ENCODE results near the gene TMC8. TPM values are rescaled to one million over a fixed set of nuclear protein-coding genes. Genes with fewer than 3 reads are reported as not detected.

Gene TMC8
- total RNA-seq, 1 donor from 2014 or later, result 26.6 TPM

DNA sequence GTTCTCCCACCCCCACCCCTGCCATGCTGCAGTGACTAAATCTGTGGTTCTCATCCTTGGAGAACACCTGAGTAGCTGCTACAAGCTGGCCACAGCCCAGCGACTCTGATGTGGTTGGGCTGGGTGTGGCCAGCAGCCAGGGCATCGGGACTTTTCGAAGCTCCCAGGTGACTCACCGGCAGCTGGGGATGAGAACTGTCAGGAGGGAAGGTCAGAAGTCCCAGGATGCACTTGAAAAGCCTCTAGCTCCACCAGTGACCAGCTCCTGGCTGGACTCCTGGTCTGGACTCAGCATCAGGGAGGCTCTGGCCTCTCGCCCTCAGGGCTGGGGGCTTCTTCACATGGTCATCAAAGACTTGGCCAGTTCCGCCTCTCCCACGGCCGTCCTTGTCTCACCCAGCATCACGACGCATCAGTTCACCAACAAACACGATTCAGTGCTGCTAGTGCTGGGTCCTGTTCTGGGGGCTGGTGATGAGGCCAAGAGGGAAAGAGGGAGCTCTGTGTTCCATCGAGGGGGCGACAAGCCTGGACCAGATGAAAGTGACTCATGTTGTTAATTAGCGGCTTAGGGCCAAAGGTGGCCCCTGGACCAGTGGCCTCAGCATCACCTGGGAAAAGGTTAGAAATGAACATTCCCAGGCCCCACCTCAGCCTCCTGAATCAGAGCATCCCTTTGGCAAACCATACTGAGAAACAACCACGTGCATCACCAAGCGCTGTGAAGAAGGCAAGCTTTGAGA is 11.7 kb downstream of the TMC8 start:
- intact Hi-C loops (cut with DNase I), result no loop called here
- Histone ChIP-seq H3K9me3 (no peaks in the 10 kb centered on the region), H3K27ac (no peak overlapping the region), H3K27me3 (no peaks in the 10 kb centered on the region), H3K4me1 (peaks cover 55% of the 10 kb centered on the region), H3K36me3 (no peaks in the 10 kb centered on the region), H3K4me3 (no peak overlapping the region)
- ATAC-seq, result peak; percentile 7
- TF ChIP-seq, protein P1, sequence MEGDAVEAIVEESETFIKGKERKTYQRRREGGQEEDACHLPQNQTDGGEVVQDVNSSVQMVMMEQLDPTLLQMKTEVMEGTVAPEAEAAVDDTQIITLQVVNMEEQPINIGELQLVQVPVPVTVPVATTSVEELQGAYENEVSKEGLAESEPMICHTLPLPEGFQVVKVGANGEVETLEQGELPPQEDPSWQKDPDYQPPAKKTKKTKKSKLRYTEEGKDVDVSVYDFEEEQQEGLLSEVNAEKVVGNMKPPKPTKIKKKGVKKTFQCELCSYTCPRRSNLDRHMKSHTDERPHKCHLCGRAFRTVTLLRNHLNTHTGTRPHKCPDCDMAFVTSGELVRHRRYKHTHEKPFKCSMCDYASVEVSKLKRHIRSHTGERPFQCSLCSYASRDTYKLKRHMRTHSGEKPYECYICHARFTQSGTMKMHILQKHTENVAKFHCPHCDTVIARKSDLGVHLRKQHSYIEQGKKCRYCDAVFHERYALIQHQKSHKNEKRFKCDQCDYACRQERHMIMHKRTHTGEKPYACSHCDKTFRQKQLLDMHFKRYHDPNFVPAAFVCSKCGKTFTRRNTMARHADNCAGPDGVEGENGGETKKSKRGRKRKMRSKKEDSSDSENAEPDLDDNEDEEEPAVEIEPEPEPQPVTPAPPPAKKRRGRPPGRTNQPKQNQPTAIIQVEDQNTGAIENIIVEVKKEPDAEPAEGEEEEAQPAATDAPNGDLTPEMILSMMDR (IDR thresholded peaks at IDR 0.05), result no peak
- DNase-seq, result peak; percentile 89

DNA sequence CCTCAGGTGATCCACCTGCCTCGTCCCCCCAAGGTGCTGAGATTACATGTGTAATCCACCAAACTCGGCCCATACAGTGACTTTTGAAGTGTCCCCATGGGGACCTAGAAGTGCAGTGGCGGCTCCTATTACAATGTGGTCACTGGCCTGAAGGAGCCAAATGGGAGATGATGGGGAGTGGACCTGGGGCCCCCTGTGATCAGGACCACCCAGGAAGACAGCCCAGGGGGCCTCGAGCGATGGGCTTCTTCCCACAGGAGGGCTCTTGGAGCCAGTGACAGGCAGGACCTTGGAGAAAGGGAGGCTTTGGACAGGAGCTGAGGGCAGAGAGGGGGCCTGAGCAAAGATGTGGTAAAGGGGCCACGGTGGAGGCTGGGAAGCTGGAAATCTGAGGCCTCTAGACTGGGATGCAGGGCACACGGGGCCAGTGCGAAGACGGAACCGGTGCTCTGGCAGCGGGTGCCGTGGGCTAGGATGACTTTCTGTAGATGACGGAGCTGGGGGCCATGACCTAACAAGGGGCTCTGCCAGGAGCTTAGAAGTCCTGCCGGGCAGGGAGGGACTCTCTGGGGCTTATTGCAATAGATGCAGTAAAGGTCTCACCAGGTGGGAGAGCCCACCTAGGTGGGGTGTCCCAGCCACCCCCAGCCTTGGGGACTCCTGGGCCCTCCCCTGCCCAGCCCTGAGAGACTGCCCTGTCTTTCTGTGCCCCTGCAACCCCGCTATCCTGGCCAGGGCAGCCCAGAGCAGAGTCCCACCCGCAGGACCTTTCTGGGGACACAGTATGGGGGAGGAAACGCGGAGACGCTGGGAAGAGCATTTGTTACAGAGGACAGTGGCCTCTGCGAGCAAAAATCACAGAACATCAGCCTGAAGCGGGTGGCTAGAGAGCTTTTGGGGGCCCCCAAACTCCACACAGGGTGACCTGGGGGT is 12.9 kb downstream of the TMC8 start:
- H3K36me3 ChIP-seq, result no peaks in the 10 kb centered on the region
- peaks cover 49% of the 10 kb centered on the region for H3K4me1 ChIP-seq
- no peaks in the 10 kb centered on the region for H3K27me3 ChIP-seq
- peak overlapping the region; percentile 70 for H3K27ac ChIP-seq
- ATAC-seq, result no peak
- no peak for DNase-seq
- H3K9me3 ChIP-seq, result no peaks in the 10 kb centered on the region
- H3K4me3 ChIP-seq, result no peak overlapping the region
- intact Hi-C loops (cut with DNase I), result no loop called here
- TF ChIP-seq, protein P1 (IDR thresholded peaks at IDR 0.05), result no peak

DNA sequence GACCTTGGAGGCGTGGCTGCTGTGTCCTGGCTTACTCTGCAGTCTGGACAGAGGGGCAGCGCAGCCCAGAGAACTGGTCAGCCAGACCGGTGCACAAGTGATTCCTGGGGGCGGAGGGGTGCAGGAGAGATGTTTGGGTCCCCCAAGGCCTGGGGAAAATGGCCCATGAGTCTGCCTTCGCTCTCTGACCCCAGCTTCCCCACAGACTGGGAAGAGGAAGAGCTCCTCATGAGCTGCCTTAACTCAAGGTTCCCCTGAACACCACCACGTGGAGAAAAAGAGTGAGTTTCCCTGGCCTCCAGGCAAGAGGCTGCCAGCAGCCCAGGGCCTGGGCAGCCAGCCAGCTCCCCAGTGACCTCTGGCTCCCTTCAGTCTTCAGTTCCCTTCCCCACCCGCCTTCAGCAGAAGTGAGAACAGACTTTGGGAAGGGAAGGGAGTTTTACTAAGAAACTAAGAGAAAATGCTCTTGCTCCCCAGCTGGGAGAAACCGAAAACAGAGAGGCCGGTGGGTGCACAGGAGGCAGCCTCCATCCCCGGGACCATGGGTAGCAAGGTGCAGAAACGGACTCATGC is 13.7 kb downstream of the TMC8 start:
- no peaks in the 10 kb centered on the region for H3K36me3 ChIP-seq
- TF ChIP-seq, protein P1 (IDR thresholded peaks at IDR 0.05), result no peak
- H3K27me3 ChIP-seq, result no peaks in the 10 kb centered on the region
- ATAC-seq (peak; percentile 50), DNase-seq (peak; percentile 91)
- peak overlapping the region; percentile 70 for H3K27ac ChIP-seq
- peaks cover 49% of the 10 kb centered on the region for H3K4me1 ChIP-seq
- H3K4me3 ChIP-seq, result no peak overlapping the region
- H3K9me3 ChIP-seq, result no peaks in the 10 kb centered on the region
- intact Hi-C loops (cut with DNase I), result no loop called here

DNA sequence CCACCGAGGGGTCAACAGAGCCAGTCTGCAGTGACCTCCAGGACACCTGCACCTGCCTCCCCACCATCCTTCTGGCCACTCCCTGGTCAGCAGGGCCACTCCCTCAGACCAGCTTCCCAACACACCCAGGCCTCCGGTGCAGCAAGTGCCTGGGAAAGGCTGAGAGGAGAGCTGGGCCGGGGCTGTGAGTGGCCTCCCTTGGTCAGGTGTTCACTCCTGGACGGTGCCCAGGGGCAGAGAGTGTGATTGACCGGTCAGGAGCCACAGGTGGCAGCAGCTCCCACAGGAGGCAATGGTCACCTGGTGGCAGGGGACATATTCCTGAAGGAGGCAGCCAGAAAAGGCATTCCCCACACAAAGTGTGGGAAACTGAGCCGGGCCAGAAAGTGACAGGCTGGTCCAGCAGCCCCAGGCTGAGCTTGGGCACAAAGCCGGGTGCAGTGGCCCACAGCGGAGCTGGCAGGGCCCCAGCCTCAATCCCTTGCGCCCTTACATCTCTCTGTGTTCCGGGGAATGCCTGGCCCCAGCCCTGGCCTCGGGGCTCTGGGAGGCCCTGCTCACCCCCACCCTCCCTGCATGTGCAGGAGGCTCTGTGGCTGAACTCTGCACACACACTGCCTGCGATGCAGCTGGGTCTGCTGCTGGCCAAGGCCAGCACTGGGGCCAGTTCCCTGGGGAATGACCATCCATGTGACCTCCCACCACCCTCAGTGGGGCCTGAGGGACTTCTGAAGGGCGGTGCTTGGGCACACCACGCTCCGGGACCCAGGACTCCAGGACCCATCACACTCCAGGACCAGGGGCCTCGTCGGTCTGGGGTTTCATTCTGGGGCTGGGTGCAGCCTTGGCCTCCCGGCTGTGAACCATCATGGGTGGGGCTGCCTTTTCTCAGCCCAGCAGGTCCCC is 14.4 kb downstream of the TMC8 start:
- Histone ChIP-seq H3K4me1 (peaks cover 47% of the 10 kb centered on the region), H3K27ac (peak overlapping the region; percentile 70), H3K4me3 (no peak overlapping the region)

More for the DNA sequence above, 14.4 kb downstream of the TMC8 start:
- no peaks in the 10 kb centered on the region for H3K36me3 ChIP-seq
- TF ChIP-seq, protein P1 (IDR thresholded peaks at IDR 0.05), result peak; percentile 16
- ATAC-seq (peak; percentile 65), DNase-seq (peak; percentile 94)
- intact Hi-C loops (cut with DNase I), result no loop called here
- H3K9me3 ChIP-seq, result no peaks in the 10 kb centered on the region
- H3K27me3 ChIP-seq, result no peaks in the 10 kb centered on the region
